Liver (tissue), 3 donors: ENCODE data around the gene PAIP2B.

Experiments
- FOXA1 ChIP-seq: IDR thresholded peaks from 2 replicates; pipeline ENCODE4 v1.6.1; 2016; ENCODE audit warnings: antibody characterized with exemption
- GABPA ChIP-seq, 2 donors: IDR thresholded peaks in 1 of 2; conservative IDR thresholded peaks in 1 of 2; 2 replicates each; pipeline ENCODE4 v1.6.1; 2016; ENCODE audit warnings: antibody characterized with exemption in 2 of 2, mild to moderate bottlenecking in 1 of 2, moderate library complexity in 1 of 2
- HNF4A ChIP-seq, 2 donors: conservative IDR thresholded peaks; 2 replicates each; pipeline ENCODE4 v1.6.1; 2016; ENCODE audit warnings: antibody characterized with exemption in 2 of 2, mild to moderate bottlenecking in 2 of 2
- JUND ChIP-seq, 2 donors: IDR thresholded peaks; 2 replicates each; pipeline ENCODE4 v1.6.1; 2016; ENCODE audit warnings: antibody characterized with exemption in 2 of 2
- SP1 ChIP-seq: IDR thresholded peaks from 2 replicates; pipeline ENCODE4 v1.6.1; 2018; ENCODE audit warnings: antibody characterized with exemption, mild to moderate bottlenecking
- TAF1 ChIP-seq: conservative IDR thresholded peaks from 2 replicates; pipeline ENCODE4 v1.6.1; 2016; ENCODE audit warnings: antibody characterized with exemption, mild to moderate bottlenecking
- YY1 ChIP-seq: IDR thresholded peaks from 2 replicates; pipeline ENCODE4 v1.6.1; 2016; ENCODE audit warnings: antibody characterized with exemption, mild to moderate bottlenecking
- TF ChIP-seq, protein P1 (sequence below): fragments of 150-350 bp; IDR thresholded peaks from 2 replicates; pipeline ENCODE4 v1.5.1; 2017; ENCODE audit warnings: improper control_type of control experiment, low read depth, low read length; ENCODE audit not compliant: missing input control
- TF ChIP-seq, protein P2 (sequence below): IDR thresholded peaks from 2 replicates; pipeline ENCODE4 v1.6.1; 2016; ENCODE audit warnings: antibody characterized with exemption
- TF ChIP-seq, protein P3 (sequence below): IDR thresholded peaks from 2 replicates; pipeline ENCODE4 v1.6.1; 2016; ENCODE audit warnings: antibody characterized with exemption, mild to moderate bottlenecking
- TF ChIP-seq, protein P4 (sequence below): IDR thresholded peaks from 2 replicates; pipeline ENCODE4 v1.6.1; 2016; ENCODE audit warnings: antibody characterized with exemption
- donor health status: healthy.
- donor health status: healthy.

DNA sequence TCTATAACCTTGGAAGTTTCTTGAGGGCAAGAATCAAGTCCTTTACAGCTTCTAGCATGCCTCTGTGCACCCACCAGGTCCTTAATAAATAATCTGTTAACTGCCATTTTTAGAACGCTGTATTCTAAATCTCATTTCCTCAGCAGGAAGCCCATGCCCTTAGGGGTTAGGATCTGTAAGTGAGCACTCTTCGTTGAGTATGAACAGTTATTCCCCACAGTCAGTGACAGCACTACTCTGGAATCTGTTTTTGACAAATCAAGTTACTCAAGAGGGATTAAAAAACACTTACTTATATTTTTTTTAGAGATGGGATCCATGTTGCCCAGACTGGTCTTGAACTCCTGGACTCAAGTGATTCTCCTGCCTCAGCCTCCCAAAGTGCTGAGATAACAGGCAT is 14.6 kb downstream of the PAIP2B start:
- TF ChIP-seq GABPA (IDR thresholded peaks at IDR 0.05 in 1 of 2, conservative IDR thresholded peaks at IDR 0.05 in 1 of 2) (no peak), JUND (IDR thresholded peaks at IDR 0.05) (no peak), SP1 (no peak), TAF1 (no peak), HNF4A (conservative IDR thresholded peaks at IDR 0.05) (no peak), YY1 (no peak), FOXA1 (no peak)
- TF ChIP-seq, protein P1, sequence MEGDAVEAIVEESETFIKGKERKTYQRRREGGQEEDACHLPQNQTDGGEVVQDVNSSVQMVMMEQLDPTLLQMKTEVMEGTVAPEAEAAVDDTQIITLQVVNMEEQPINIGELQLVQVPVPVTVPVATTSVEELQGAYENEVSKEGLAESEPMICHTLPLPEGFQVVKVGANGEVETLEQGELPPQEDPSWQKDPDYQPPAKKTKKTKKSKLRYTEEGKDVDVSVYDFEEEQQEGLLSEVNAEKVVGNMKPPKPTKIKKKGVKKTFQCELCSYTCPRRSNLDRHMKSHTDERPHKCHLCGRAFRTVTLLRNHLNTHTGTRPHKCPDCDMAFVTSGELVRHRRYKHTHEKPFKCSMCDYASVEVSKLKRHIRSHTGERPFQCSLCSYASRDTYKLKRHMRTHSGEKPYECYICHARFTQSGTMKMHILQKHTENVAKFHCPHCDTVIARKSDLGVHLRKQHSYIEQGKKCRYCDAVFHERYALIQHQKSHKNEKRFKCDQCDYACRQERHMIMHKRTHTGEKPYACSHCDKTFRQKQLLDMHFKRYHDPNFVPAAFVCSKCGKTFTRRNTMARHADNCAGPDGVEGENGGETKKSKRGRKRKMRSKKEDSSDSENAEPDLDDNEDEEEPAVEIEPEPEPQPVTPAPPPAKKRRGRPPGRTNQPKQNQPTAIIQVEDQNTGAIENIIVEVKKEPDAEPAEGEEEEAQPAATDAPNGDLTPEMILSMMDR: no peak
- TF ChIP-seq, protein P2, sequence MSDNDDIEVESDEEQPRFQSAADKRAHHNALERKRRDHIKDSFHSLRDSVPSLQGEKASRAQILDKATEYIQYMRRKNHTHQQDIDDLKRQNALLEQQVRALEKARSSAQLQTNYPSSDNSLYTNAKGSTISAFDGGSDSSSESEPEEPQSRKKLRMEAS: no peak
- TF ChIP-seq, protein P3, sequence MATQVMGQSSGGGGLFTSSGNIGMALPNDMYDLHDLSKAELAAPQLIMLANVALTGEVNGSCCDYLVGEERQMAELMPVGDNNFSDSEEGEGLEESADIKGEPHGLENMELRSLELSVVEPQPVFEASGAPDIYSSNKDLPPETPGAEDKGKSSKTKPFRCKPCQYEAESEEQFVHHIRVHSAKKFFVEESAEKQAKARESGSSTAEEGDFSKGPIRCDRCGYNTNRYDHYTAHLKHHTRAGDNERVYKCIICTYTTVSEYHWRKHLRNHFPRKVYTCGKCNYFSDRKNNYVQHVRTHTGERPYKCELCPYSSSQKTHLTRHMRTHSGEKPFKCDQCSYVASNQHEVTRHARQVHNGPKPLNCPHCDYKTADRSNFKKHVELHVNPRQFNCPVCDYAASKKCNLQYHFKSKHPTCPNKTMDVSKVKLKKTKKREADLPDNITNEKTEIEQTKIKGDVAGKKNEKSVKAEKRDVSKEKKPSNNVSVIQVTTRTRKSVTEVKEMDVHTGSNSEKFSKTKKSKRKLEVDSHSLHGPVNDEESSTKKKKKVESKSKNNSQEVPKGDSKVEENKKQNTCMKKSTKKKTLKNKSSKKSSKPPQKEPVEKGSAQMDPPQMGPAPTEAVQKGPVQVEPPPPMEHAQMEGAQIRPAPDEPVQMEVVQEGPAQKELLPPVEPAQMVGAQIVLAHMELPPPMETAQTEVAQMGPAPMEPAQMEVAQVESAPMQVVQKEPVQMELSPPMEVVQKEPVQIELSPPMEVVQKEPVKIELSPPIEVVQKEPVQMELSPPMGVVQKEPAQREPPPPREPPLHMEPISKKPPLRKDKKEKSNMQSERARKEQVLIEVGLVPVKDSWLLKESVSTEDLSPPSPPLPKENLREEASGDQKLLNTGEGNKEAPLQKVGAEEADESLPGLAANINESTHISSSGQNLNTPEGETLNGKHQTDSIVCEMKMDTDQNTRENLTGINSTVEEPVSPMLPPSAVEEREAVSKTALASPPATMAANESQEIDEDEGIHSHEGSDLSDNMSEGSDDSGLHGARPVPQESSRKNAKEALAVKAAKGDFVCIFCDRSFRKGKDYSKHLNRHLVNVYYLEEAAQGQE: no peak
- TF ChIP-seq, protein P4, sequence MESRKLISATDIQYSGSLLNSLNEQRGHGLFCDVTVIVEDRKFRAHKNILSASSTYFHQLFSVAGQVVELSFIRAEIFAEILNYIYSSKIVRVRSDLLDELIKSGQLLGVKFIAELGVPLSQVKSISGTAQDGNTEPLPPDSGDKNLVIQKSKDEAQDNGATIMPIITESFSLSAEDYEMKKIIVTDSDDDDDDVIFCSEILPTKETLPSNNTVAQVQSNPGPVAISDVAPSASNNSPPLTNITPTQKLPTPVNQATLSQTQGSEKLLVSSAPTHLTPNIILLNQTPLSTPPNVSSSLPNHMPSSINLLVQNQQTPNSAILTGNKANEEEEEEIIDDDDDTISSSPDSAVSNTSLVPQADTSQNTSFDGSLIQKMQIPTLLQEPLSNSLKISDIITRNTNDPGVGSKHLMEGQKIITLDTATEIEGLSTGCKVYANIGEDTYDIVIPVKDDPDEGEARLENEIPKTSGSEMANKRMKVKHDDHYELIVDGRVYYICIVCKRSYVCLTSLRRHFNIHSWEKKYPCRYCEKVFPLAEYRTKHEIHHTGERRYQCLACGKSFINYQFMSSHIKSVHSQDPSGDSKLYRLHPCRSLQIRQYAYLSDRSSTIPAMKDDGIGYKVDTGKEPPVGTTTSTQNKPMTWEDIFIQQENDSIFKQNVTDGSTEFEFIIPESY: no peak
